H1 (cell line): Measurements from ENCODE around the gene NAT9. TPM values are rescaled to one million over a fixed set of nuclear protein-coding genes. Genes with fewer than 3 reads are reported as not detected.

ENCODE experiments used
- CBX8 ChIP-seq: fragments of 300-800, 300-1000 bp; sonication (generic); IDR thresholded peaks from 2 replicates; pipeline ENCODE4 v1.7.1; 2016; ENCODE audit warnings: low read depth, low read length, borderline replicate concordance
- KDM1A ChIP-seq: fragments of 200-600, 300-600 bp; sonication (generic); IDR thresholded peaks from 2 replicates; pipeline ENCODE4 v1.7.1; 2016; ENCODE audit warnings: mild to moderate bottlenecking, low read length, borderline replicate concordance
- MAFK ChIP-seq: IDR thresholded peaks from 2 replicates; pipeline ENCODE4 v1.6.1; 2012; ENCODE audit warnings: low read depth, mild to moderate bottlenecking, improper control_type of control experiment, low read length
- TAF7 ChIP-seq: optimal IDR thresholded peaks from 2 replicates; pipeline ENCODE3; 2011; ENCODE audit warnings: low read depth, mild to moderate bottlenecking, inconsistent platforms, low read length, moderate library complexity, borderline replicate concordance
- polyA plus RNA-seq, 7 experiments: library from polyadenylated mRNA; depleted of rRNA in 3 of 7; stranded (reverse) in 5 of 7; unstranded in 2 of 7; fragments of >200 nt in 5 of 7; fragments of 200-250 nt in 2 of 7; gene quantifications; 1 replicate in 5 of 7; 2 replicates in 1 of 7; 4 replicates in 1 of 7; pipeline versions ENCODE4 v1.2.1 to v1.2.3, GENCODE V29; 2011 to 2013; ENCODE audit warnings: missing spikeins in 2 of 7, mixed read lengths in 2 of 7
- total RNA-seq: library from RNA; stranded (reverse); fragmentation: NEBNext Ultra II Directional; extraction: Animal tissue kit (Norgen Biotek cat#: 25700); gene quantifications from 2 replicates; pipeline ENCODE4 v1.2.1, GENCODE V29; 2021
- TF ChIP-seq, protein P1 (sequence below): fragments of 300-600 bp; sonication (generic); IDR thresholded peaks from 2 replicates; pipeline ENCODE4 v1.7.1; 2012; ENCODE audit warnings: low read length, moderate library complexity, mild to moderate bottlenecking, inconsistent platforms; ENCODE audit not compliant: insufficient replicate concordance
- TF ChIP-seq, protein P2 (sequence below): IDR thresholded peaks from 2 replicates; pipeline ENCODE4 v1.6.1; 2011; ENCODE audit warnings: low read length, improper control_type of control experiment
- TF ChIP-seq, protein P3 (sequence below): IDR thresholded peaks from 2 replicates; pipeline ENCODE4 v1.6.1; 2012; ENCODE audit warnings: low read length, inconsistent platforms
- TF ChIP-seq, protein P4 (sequence below): IDR thresholded peaks from 2 replicates; pipeline ENCODE4 v1.6.1; 2011; ENCODE audit warnings: low read depth, mild to moderate bottlenecking, low read length; ENCODE audit not compliant: insufficient read depth

The NAT9 gene
- total and polyA plus RNA-seq, 2 of the 8 experiments (the other 6 are each of a cell fraction or from before 2014, with no cell fraction given), result 32.3 to 42.7 TPM

DNA sequence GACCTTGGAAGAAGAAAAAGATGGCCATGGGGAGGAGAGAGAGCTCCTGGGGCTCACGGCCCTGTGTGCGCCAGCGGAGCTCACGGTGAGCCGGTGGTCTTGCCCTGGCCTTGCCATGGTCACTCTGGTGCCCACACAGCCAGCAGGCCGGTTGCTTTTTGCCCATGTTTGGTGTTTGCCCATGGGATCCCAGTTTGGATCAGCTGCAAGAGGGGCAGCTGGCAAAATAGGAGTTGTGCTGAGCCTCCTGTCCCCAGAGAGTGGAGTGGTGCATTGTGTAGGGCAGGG, 26.2 kb downstream of the NAT9 start (continued):
- TF ChIP-seq, protein P1, sequence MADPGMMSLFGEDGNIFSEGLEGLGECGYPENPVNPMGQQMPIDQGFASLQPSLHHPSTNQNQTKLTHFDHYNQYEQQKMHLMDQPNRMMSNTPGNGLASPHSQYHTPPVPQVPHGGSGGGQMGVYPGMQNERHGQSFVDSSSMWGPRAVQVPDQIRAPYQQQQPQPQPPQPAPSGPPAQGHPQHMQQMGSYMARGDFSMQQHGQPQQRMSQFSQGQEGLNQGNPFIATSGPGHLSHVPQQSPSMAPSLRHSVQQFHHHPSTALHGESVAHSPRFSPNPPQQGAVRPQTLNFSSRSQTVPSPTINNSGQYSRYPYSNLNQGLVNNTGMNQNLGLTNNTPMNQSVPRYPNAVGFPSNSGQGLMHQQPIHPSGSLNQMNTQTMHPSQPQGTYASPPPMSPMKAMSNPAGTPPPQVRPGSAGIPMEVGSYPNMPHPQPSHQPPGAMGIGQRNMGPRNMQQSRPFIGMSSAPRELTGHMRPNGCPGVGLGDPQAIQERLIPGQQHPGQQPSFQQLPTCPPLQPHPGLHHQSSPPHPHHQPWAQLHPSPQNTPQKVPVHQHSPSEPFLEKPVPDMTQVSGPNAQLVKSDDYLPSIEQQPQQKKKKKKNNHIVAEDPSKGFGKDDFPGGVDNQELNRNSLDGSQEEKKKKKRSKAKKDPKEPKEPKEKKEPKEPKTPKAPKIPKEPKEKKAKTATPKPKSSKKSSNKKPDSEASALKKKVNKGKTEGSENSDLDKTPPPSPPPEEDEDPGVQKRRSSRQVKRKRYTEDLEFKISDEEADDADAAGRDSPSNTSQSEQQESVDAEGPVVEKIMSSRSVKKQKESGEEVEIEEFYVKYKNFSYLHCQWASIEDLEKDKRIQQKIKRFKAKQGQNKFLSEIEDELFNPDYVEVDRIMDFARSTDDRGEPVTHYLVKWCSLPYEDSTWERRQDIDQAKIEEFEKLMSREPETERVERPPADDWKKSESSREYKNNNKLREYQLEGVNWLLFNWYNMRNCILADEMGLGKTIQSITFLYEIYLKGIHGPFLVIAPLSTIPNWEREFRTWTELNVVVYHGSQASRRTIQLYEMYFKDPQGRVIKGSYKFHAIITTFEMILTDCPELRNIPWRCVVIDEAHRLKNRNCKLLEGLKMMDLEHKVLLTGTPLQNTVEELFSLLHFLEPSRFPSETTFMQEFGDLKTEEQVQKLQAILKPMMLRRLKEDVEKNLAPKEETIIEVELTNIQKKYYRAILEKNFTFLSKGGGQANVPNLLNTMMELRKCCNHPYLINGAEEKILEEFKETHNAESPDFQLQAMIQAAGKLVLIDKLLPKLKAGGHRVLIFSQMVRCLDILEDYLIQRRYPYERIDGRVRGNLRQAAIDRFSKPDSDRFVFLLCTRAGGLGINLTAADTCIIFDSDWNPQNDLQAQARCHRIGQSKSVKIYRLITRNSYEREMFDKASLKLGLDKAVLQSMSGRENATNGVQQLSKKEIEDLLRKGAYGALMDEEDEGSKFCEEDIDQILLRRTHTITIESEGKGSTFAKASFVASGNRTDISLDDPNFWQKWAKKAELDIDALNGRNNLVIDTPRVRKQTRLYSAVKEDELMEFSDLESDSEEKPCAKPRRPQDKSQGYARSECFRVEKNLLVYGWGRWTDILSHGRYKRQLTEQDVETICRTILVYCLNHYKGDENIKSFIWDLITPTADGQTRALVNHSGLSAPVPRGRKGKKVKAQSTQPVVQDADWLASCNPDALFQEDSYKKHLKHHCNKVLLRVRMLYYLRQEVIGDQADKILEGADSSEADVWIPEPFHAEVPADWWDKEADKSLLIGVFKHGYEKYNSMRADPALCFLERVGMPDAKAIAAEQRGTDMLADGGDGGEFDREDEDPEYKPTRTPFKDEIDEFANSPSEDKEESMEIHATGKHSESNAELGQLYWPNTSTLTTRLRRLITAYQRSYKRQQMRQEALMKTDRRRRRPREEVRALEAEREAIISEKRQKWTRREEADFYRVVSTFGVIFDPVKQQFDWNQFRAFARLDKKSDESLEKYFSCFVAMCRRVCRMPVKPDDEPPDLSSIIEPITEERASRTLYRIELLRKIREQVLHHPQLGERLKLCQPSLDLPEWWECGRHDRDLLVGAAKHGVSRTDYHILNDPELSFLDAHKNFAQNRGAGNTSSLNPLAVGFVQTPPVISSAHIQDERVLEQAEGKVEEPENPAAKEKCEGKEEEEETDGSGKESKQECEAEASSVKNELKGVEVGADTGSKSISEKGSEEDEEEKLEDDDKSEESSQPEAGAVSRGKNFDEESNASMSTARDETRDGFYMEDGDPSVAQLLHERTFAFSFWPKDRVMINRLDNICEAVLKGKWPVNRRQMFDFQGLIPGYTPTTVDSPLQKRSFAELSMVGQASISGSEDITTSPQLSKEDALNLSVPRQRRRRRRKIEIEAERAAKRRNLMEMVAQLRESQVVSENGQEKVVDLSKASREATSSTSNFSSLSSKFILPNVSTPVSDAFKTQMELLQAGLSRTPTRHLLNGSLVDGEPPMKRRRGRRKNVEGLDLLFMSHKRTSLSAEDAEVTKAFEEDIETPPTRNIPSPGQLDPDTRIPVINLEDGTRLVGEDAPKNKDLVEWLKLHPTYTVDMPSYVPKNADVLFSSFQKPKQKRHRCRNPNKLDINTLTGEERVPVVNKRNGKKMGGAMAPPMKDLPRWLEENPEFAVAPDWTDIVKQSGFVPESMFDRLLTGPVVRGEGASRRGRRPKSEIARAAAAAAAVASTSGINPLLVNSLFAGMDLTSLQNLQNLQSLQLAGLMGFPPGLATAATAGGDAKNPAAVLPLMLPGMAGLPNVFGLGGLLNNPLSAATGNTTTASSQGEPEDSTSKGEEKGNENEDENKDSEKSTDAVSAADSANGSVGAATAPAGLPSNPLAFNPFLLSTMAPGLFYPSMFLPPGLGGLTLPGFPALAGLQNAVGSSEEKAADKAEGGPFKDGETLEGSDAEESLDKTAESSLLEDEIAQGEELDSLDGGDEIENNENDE, result no peak
- TF ChIP-seq MAFK (no peak), KDM1A (no peak), TAF7 (no peak), CBX8 (no peak)
- TF ChIP-seq, protein P2, sequence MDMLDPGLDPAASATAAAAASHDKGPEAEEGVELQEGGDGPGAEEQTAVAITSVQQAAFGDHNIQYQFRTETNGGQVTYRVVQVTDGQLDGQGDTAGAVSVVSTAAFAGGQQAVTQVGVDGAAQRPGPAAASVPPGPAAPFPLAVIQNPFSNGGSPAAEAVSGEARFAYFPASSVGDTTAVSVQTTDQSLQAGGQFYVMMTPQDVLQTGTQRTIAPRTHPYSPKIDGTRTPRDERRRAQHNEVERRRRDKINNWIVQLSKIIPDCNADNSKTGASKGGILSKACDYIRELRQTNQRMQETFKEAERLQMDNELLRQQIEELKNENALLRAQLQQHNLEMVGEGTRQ, result no peak
- TF ChIP-seq, protein P3, sequence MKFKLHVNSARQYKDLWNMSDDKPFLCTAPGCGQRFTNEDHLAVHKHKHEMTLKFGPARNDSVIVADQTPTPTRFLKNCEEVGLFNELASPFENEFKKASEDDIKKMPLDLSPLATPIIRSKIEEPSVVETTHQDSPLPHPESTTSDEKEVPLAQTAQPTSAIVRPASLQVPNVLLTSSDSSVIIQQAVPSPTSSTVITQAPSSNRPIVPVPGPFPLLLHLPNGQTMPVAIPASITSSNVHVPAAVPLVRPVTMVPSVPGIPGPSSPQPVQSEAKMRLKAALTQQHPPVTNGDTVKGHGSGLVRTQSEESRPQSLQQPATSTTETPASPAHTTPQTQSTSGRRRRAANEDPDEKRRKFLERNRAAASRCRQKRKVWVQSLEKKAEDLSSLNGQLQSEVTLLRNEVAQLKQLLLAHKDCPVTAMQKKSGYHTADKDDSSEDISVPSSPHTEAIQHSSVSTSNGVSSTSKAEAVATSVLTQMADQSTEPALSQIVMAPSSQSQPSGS, result no peak
- TF ChIP-seq, protein P4, sequence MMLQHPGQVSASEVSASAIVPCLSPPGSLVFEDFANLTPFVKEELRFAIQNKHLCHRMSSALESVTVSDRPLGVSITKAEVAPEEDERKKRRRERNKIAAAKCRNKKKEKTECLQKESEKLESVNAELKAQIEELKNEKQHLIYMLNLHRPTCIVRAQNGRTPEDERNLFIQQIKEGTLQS, result no peak
